GM18870 (cell line): ENCODE measurements around the gene DOCK8.
"Not testable (repeated sequence)": the region's sequence is repeated elsewhere in the genome, so short reads cannot be mapped to it uniquely, and the experiment has no call there.

ENCODE experiments used
- ATAC-seq: cut with Tn5 transposase; IDR thresholded peaks from one replicate; pipeline ENCODE4 v1.9.1; 2021; ENCODE audit warnings: moderate library complexity; ENCODE audit not compliant: unreplicated experiment

DOCK8 gene

GRCh38 chr9:224582-225520 is 10.2 kb downstream of the DOCK8 start:
- no peak for ATAC-seq

DNA sequence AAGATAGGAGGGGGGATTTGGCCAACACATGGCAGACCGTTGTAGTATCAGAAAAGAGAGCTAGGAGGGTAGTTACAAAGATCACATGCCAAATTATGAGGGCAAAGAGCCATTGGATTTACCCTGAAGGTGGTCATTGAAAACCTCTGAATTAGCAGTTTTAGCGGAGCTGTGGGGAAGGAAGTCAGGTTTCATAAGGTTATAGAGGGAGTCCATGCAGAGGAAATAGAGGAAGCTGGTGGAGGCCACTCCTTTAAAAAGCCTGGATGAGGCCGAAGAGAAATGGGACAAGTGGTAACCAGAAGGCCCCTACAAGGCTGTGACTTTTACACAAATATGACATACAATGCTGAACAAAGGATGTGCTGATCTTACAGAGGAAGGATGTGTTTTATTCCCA is 13.2 kb downstream of the DOCK8 start:
- no peak for ATAC-seq

GRCh38 chr9:228929-229695 is 14.4 kb downstream of the DOCK8 start:
- ATAC-seq = no peak

- ATAC-seq = not testable (repeated sequence)
These were observed 17.0 kb downstream of the DOCK8 start for GRCh38 chr9:231625-232024.

GRCh38 chr9:233708-234107 is 19.0 kb downstream of the DOCK8 start:
- not testable (repeated sequence) for ATAC-seq

GRCh38 chr9:237141-237857 is 22.6 kb downstream of the DOCK8 start:
- no peak for ATAC-seq

DNA sequence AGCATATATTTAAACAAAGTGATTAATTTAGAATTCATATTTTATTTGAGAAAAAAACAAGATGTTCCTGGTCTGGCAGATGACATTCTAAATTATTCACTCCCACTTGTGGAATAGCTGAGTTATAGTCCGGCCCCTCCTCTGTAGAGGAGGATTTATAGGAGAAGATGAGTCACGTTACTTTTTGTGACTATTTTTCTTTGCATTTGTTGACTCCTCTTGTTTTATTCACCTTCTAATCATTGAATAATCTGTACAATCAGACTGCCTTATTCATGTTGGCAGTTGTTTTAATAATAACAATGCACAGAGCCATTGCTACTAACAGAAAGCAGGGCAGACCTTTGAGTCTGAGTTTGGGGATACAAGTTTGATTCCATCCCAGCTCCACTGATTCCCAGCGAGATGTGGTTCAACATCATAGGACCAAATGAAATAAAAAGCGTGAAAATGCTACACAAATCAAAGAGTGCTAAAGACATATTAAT is 23.2 kb downstream of the DOCK8 start:
- ATAC-seq = no peak

- no peak for ATAC-seq
These were observed 27.9 kb downstream of the DOCK8 start for GRCh38 chr9:242461-243080.

DNA sequence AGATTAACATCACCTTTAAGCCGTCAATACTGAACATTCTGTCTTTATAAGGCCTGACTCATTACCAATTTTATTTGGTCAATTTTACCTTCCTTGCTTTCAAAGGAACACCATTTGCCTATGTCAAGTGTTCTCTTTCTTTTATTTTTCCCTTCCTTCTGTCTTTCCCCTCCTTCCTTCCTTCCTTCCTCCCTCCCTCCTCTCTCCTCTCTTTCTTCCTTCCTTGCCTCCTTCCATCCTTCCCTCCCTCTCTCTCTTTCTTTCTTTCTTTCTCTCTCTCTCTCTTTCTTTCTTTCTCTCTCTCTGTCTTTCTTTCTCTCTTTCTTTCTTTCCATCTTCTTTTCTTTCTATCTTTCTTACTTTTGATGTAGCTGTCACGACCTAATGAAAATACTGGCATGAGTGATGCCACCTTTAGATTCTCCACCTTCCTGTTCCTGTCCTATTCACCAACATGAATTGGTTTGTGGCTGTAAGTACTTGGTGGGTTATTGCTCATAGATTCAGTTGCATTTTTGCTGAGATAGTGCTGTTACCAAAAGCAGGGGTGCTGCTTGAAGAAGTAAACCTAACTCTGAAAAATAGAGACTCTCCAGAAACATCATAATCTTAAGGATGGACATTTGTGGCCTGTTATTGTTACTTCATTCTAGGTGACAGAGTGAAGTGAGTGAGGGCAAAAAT is 33.8 kb downstream of the DOCK8 start:
- ATAC-seq = no peak

GRCh38 chr9:249025-249424 is 34.4 kb downstream of the DOCK8 start:
- ATAC-seq = no peak

DNA sequence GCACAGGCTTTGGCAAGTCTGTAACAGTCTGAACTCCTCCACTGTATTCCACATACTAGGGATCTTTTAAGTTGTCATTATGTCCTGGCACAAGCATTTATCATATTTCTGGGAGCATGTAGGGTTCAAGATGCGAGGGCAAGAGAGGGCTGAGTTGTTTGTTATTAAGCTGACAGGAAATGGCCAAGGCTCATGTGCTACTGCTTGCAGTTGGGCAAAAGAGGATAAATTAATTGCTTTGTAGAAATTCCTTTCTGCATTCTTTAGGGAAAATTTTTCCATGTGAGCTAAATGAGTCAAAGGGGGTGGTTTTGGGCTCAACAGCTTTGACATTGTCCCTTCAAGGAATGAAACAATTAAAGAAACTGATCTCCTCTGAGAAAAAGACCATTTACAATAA is 35.4 kb downstream of the DOCK8 start:
- no peak for ATAC-seq

DNA sequence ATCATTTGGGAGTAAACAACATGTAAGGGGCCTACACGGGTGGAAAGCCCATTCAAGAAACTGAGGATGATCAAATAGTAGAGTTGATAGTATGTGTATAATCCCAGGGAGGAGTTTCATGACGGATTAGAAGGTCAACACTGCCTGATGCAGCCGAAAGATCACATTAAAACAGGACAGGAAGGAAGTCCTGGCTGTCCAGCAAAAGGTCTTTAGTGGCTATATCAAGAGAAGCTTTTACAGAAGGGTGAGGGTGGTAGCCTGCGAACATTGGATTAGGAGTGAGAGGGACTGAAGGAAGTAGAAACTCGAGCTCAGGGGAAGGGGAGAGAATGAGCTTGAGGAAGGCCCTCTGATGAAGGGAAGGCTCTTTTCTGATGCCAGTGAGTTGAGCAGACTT is 36.0 kb downstream of the DOCK8 start:
- ATAC-seq = no peak

GRCh38 chr9:251398-251797 is 36.7 kb downstream of the DOCK8 start:
- ATAC-seq = no peak

DNA sequence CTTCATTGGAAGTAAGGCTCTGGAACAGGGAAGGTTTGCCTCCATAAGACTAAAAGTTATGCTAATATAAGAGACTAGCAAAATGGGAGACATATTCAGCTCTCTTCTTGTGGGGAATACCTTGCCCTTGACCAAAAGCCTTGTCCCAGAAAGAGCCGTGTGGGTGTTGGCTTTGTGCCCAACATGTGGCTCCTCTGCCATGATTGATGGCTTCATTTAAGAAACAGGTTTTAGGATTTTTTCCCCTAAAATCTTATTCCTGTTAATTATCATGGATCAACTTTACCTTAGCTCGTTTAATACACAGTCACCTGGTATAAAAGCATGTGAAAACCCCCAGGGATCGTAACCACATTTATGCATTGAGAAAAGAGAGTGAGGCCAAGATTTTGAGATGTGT is 38.9 kb downstream of the DOCK8 start:
- no peak for ATAC-seq

- ATAC-seq = no peak
These were observed 39.9 kb downstream of the DOCK8 start for GRCh38 chr9:254516-254915.

DNA sequence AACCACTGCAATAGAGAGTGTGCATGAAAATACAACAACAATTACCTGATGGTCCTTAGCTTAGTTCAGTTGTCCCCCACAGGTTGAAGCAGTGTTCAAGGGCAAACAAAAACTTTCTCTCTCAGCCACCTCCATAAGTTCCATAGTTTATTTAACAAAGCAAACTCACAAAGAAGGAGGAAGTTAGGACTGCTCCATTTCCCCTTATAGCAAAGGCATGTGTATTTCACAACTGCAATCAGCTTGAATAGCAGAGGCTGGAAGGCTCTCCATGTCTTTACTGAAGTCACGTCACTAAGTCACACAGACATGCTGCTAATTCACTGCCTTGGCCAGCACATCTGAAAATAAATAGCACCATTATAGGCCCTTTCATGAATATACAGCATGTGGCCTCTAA is 43.3 kb downstream of the DOCK8 start:
- no peak for ATAC-seq

DNA sequence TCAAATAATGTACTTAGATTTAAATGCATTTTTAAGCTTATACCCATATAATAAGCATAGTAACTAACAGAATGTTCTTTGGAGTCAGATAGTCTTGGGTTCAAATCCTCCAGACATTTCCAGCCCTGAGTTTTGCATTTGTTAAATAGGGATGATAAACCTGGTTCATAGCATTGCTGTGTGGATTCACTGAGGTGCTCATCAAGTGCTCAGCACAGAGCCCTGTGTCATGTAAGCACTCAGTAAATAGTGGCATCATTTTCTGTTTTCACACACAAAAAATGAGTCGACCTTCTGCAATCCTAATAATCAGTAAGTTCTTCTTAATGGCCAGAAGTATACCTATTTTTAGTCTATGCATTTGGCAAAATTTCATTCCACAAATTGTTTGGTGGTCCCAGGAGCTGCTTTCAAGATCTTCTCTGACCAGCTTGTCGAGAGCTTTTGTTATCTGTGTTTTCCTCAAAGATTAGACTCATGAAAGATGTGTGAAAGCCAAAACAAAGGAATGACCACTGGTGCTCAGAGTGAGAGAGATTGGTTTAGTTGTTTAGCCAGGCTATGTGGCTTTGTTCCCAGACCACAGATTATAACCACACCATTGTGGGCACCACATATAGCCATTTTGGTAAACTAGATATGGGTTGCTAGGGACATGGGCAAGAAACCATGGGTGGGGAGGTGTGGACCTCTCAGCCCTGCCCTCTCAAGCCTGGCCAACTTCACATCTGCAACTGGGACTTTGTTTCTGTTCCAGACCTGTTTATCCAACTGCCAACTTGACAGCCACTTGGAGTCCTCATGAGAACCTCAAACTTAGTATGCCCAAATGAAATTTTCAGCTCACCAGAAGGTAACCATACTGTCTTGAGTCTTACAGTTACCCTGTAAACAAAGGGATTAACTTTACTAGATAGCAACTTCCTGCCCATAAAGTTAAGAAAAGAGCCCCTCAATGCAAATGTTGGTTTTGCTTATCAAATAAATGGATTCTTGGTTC is 45.0 kb downstream of the DOCK8 start:
- ATAC-seq = no peak

- ATAC-seq = no peak
These were observed 49.6 kb downstream of the DOCK8 start for GRCh38 chr9:264231-264630.
